Loucy (cell line): ENCODE measurements around the gene ACAD11.

Source experiments
- H2AFZ ChIP-seq: fragments of 200-600 bp; sonication (generic); 2 replicates; pipeline ENCODE4 v1.6.0; 2016; ENCODE audit warnings: antibody characterized with exemption, mild to moderate bottlenecking, low read length, moderate library complexity
- H3F3A ChIP-seq: fragments of 200-600 bp; 2 replicates; pipeline ENCODE4 v1.6.0; 2016; ENCODE audit warnings: antibody characterized with exemption, low read depth, mild to moderate bottlenecking
- H3K27me3 ChIP-seq: fragments of 200-600 bp; sonication (generic); 2 replicates; pipeline ENCODE4 v1.6.1; 2014; ENCODE audit warnings: low read length, mild to moderate bottlenecking; ENCODE audit not compliant: insufficient read depth, poor library complexity, severe bottlenecking
- H3K36me3 ChIP-seq: fragments of 200-600 bp; sonication (generic); 2 replicates; pipeline ENCODE4 v1.6.1; 2016; ENCODE audit warnings: low read length; ENCODE audit not compliant: insufficient read depth
- H3K4me1 ChIP-seq: fragments of 200-600 bp; sonication (generic); 2 replicates; pipeline ENCODE4 v1.5.1; 2014; ENCODE audit warnings: low read length, mild to moderate bottlenecking; ENCODE audit not compliant: insufficient read depth, poor library complexity, severe bottlenecking
- H3K4me2 ChIP-seq: fragments of 200-600 bp; sonication (generic); 2 replicates; pipeline ENCODE4 v1.6.0; 2014; ENCODE audit warnings: antibody characterized with exemption, low read length, low read depth, mild to moderate bottlenecking; ENCODE audit not compliant: poor library complexity, severe bottlenecking
- H3K4me3 ChIP-seq: fragments of 200-600 bp; sonication (generic); 2 replicates; pipeline ENCODE4 v1.5.1; 2014; ENCODE audit warnings: low read length, mild to moderate bottlenecking, mixed read lengths; ENCODE audit not compliant: poor library complexity, severe bottlenecking
- H3K79me2 ChIP-seq: fragments of 200-600 bp; sonication (generic); 2 replicates; pipeline ENCODE4 v1.6.1; 2014; ENCODE audit warnings: low read length; ENCODE audit not compliant: insufficient read depth
- H3K9ac ChIP-seq: fragments of 200-600 bp; sonication (generic); 2 replicates; pipeline ENCODE4 v1.6.0; 2014; ENCODE audit warnings: mild to moderate bottlenecking, low read depth, low read length, moderate library complexity; ENCODE audit not compliant: poor library complexity, severe bottlenecking
- H3K9me2 ChIP-seq: fragments of 200-600 bp; sonication (generic); replicated peaks from 2 replicates; pipeline ENCODE4 v1.6.1; 2016; ENCODE audit warnings: low read depth, low read length, mixed read lengths
- H3K9me3 ChIP-seq: fragments of 200-600 bp; sonication (generic); 2 replicates; pipeline ENCODE4 v1.6.1; 2014; ENCODE audit warnings: mild to moderate bottlenecking, antibody characterized with exemption, low read length, low read depth; ENCODE audit not compliant: insufficient read depth
- H4K20me1 ChIP-seq: fragments of 200-600 bp; sonication (generic); 2 replicates; pipeline ENCODE4 v1.6.0; 2014; ENCODE audit warnings: antibody characterized with exemption, low read length, mild to moderate bottlenecking; ENCODE audit not compliant: insufficient read depth, poor library complexity, severe bottlenecking
- EZH2phosphoT487 ChIP-seq: fragments of 200-600 bp; IDR thresholded peaks from 2 replicates; pipeline ENCODE4 v1.6.1; 2018; ENCODE audit warnings: antibody characterized with exemption, mild to moderate bottlenecking, moderate library complexity, borderline replicate concordance
- TF ChIP-seq, protein P1 (sequence below): fragments of 200-600 bp; sonication (generic); conservative IDR thresholded peaks from 2 replicates; pipeline ENCODE4 v1.5.1; 2014; ENCODE audit warnings: mild to moderate bottlenecking, antibody characterized with exemption, low read length

Gene ACAD11

DNA sequence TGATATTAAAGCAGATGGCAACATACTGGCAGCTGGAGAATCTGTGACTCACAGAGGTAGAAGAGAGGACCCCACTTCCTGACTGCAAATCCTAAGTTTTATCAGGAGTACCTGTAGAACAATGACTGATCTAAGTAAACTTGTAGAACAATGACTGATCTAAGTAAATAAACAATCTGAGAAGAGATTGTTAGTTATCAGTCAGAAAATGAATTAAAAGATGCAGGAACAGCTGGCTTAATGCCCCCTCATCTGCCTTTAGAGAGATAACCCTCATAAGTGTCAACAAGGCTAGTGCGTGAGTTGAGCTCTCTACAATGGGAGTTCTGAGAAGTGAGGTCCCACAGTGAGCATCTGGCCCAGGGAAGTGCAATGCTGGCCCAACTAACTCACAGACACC lies 14.6 kb downstream of the ACAD11 start:
- Histone ChIP-seq H3K36me3 (no peaks in the 10 kb centered on the region), H3K9me2 (no peaks in the 10 kb centered on the region), H3K4me2 (no peak overlapping the region), H3K9me3 (no peaks in the 10 kb centered on the region), H2AFZ (no peak overlapping the region), H3K4me1 (no peaks in the 10 kb centered on the region), H3F3A (no peaks in the 10 kb centered on the region), H3K4me3 (no peak overlapping the region), H3K9ac (no peak overlapping the region), H4K20me1 (no peaks in the 10 kb centered on the region), H3K79me2 (no peaks in the 10 kb centered on the region), H3K27me3 (no peaks in the 10 kb centered on the region)
- TF ChIP-seq, protein P1, sequence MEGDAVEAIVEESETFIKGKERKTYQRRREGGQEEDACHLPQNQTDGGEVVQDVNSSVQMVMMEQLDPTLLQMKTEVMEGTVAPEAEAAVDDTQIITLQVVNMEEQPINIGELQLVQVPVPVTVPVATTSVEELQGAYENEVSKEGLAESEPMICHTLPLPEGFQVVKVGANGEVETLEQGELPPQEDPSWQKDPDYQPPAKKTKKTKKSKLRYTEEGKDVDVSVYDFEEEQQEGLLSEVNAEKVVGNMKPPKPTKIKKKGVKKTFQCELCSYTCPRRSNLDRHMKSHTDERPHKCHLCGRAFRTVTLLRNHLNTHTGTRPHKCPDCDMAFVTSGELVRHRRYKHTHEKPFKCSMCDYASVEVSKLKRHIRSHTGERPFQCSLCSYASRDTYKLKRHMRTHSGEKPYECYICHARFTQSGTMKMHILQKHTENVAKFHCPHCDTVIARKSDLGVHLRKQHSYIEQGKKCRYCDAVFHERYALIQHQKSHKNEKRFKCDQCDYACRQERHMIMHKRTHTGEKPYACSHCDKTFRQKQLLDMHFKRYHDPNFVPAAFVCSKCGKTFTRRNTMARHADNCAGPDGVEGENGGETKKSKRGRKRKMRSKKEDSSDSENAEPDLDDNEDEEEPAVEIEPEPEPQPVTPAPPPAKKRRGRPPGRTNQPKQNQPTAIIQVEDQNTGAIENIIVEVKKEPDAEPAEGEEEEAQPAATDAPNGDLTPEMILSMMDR: no peak
- TF ChIP-seq EZH2phosphoT487: no peak

DNA sequence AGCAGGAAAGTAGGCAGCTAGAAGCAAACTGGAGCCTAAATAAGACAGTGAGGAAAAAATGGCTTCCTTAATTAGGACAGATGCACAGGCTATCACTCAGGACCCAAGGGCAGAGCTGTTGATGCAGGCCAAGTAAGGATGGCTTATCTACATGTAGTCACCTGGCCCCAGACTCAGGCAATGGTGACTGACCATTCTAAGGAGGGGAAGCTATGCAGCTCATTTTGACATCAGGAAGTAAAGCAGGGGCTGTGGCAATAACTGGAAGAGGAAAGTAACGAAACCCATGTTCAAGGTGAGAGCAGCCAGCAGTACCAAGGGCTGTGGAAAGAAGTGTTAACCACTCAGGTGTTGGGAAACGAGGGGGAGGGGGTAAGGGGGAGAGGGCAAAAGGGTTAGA lies 16.2 kb downstream of the ACAD11 start:
- no peak for TF ChIP-seq EZH2phosphoT487
- TF ChIP-seq, protein P1: no peak
- peaks cover 11% of the 10 kb centered on the region; the same call in 1 of the 2 replicates for H3K36me3 ChIP-seq
- H3K9me3 ChIP-seq: no peaks in the 10 kb centered on the region
- H3K4me2 ChIP-seq: no peak overlapping the region
- H3K9me2 ChIP-seq: no peaks in the 10 kb centered on the region
- H3K4me1 ChIP-seq: no peaks in the 10 kb centered on the region
- H3F3A ChIP-seq: no peaks in the 10 kb centered on the region
- H3K4me3 ChIP-seq: no peak overlapping the region
- H3K9ac ChIP-seq: no peak overlapping the region
- no peak overlapping the region for H2AFZ ChIP-seq
- H3K27me3 ChIP-seq: no peaks in the 10 kb centered on the region
- H3K79me2 ChIP-seq: no peaks in the 10 kb centered on the region
- H4K20me1 ChIP-seq: no peaks in the 10 kb centered on the region

DNA sequence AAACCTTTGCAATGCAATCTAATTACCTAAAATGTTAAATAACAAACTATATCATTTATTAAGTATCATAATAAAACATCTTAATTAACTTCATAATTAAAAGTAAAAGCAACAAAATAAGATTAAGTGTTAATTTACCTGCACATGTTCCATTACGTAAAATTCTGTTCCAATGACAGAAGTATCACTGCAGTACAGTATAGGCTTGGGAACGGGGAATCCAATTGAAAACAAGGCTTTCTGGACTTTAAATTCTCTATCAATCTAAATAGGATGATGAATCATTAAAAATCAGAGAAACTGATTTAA lies 17.1 kb downstream of the ACAD11 start:
- no peaks in the 10 kb centered on the region for H3K4me1 ChIP-seq
- H4K20me1 ChIP-seq: no peaks in the 10 kb centered on the region
- H3K4me3 ChIP-seq: no peak overlapping the region
- H3K9me2 ChIP-seq: no peaks in the 10 kb centered on the region
- no peak for TF ChIP-seq EZH2phosphoT487
- TF ChIP-seq, protein P1: no peak
- no peaks in the 10 kb centered on the region for H3K9me3 ChIP-seq
- no peaks in the 10 kb centered on the region for H3K79me2 ChIP-seq
- H3F3A ChIP-seq: no peaks in the 10 kb centered on the region
- peaks cover 18% of the 10 kb centered on the region; the same call in 1 of the 2 replicates for H3K36me3 ChIP-seq
- no peak overlapping the region for H3K4me2 ChIP-seq
- no peak overlapping the region for H3K9ac ChIP-seq
- H2AFZ ChIP-seq: no peak overlapping the region
- H3K27me3 ChIP-seq: no peaks in the 10 kb centered on the region
